H1 (cell line): ENCODE measurements around the gene PCDH9.

Source experiments
- CBX5 ChIP-seq: fragments of 300-800, 300-1000 bp; sonication (generic); IDR thresholded peaks from 2 replicates; pipeline ENCODE4 v1.7.1; 2016; ENCODE audit warnings: antibody characterized with exemption, low read length, low read depth
- CREB1 ChIP-seq: IDR thresholded peaks from 2 replicates; pipeline ENCODE4 v1.6.1; 2012; ENCODE audit warnings: inconsistent platforms
- EGR1 ChIP-seq: IDR thresholded peaks from 2 replicates; pipeline ENCODE4 v1.6.1; 2011; ENCODE audit warnings: low read depth, low read length, borderline replicate concordance
- EP300 ChIP-seq, 2 experiments: IDR thresholded peaks; 1 replicate in 1 of 2; 2 replicates in 1 of 2; pipeline ENCODE4 v1.6.1; 2011 to 2012; ENCODE audit warnings: low read depth in 2 of 2, low read length in 2 of 2, mild to moderate bottlenecking in 2 of 2, borderline replicate concordance in 1 of 2, inconsistent platforms in 1 of 2, moderate library complexity in 1 of 2
- JUND ChIP-seq: IDR thresholded peaks from 2 replicates; pipeline ENCODE4 v1.6.1; 2011; ENCODE audit warnings: mild to moderate bottlenecking, improper control_type of control experiment, low read length
- POLR2A ChIP-seq, 2 experiments: IDR thresholded peaks; 1 replicate in 1 of 2; 2 replicates in 1 of 2; pipeline ENCODE4 v1.6.1; 2011; ENCODE audit warnings: low read depth in 2 of 2, low read length in 2 of 2, mild to moderate bottlenecking in 2 of 2; ENCODE audit errors: control extremely low read depth in 1 of 2
- RAD21 ChIP-seq, 2 experiments: IDR thresholded peaks in 1 of 2; conservative IDR thresholded peaks in 1 of 2; 2 replicates each; pipeline ENCODE4 v1.6.1; 2011; ENCODE audit warnings: low read depth in 2 of 2, low read length in 2 of 2, improper control_type of control experiment in 1 of 2, inconsistent platforms in 1 of 2, mild to moderate bottlenecking in 1 of 2, moderate library complexity in 1 of 2
- RNF2 ChIP-seq: fragments of 200-900, 300-1000 bp; sonication (generic); IDR thresholded peaks from 2 replicates; pipeline ENCODE4 v1.7.1; 2016; ENCODE audit warnings: borderline replicate concordance, low read depth, mild to moderate bottlenecking, antibody characterized with exemption, low read length; ENCODE audit not compliant: poor library complexity, severe bottlenecking; ENCODE audit errors: missing control alignments
- SIN3A ChIP-seq, 2 experiments: IDR thresholded peaks in 1 of 2; conservative IDR thresholded peaks in 1 of 2; 2 replicates each; pipeline ENCODE4 v1.6.1; 2011 to 2012; ENCODE audit warnings: low read length in 2 of 2, improper control_type of control experiment in 1 of 2, low read depth in 1 of 2, mild to moderate bottlenecking in 1 of 2
- SP1 ChIP-seq: IDR thresholded peaks from 2 replicates; pipeline ENCODE4 v1.6.1; 2011; ENCODE audit warnings: low read depth, low read length
- ZNF274 ChIP-seq: IDR thresholded peaks from 2 replicates; pipeline ENCODE4 v1.7.0; 2012; ENCODE audit warnings: low read length, borderline replicate concordance; ENCODE audit errors: extremely low read depth
- TF ChIP-seq, protein P1 (sequence below), 3 experiments: IDR thresholded peaks; 1 replicate in 2 of 3; 2 replicates in 1 of 3; pipeline versions ENCODE4 v1.5.1 to v1.6.1; 2011; ENCODE audit warnings: low read length in 3 of 3, mild to moderate bottlenecking in 3 of 3, inconsistent platforms in 2 of 3, low read depth in 1 of 3, moderate library complexity in 1 of 3; ENCODE audit not compliant: insufficient read depth in 1 of 3; ENCODE audit errors: control extremely low read depth in 1 of 3
- TF ChIP-seq, protein P2 (sequence below): IDR thresholded peaks from 2 replicates; pipeline ENCODE4 v1.6.1; 2012; ENCODE audit warnings: inconsistent platforms

DNA sequence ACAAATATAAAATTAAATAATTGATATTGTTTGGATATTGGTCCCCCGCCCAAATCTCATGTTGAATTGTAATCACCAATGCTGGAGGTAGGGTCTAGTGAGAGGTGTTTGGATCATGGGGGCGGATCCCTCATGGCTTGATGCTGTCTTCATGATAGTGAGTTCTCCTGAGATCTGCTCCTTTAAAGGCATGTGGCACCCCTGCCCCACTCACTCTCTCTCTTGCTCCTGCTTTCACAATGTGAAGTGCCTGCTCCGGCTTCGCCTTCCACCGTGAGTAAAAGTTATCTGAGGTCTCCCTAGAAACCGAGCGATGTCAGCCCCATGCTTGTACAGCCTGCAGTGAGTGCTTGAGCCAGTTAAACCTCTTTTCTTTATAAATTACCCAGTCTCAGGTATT lies 248.2 kb downstream of the PCDH9 start:
- no peak for TF ChIP-seq CBX5
- TF ChIP-seq JUND: no peak
- TF ChIP-seq, protein P1, sequence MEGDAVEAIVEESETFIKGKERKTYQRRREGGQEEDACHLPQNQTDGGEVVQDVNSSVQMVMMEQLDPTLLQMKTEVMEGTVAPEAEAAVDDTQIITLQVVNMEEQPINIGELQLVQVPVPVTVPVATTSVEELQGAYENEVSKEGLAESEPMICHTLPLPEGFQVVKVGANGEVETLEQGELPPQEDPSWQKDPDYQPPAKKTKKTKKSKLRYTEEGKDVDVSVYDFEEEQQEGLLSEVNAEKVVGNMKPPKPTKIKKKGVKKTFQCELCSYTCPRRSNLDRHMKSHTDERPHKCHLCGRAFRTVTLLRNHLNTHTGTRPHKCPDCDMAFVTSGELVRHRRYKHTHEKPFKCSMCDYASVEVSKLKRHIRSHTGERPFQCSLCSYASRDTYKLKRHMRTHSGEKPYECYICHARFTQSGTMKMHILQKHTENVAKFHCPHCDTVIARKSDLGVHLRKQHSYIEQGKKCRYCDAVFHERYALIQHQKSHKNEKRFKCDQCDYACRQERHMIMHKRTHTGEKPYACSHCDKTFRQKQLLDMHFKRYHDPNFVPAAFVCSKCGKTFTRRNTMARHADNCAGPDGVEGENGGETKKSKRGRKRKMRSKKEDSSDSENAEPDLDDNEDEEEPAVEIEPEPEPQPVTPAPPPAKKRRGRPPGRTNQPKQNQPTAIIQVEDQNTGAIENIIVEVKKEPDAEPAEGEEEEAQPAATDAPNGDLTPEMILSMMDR (IDR thresholded peaks at IDR 0.05; ENCODE audit: control extremely low read depth in 1 of 3, insufficient read depth in 1 of 3, low read depth in 1 of 3, low read length in 3 of 3): no peak
- no peak for TF ChIP-seq CREB1
- TF ChIP-seq RAD21 (IDR thresholded peaks at IDR 0.05 in 1 of 2, conservative IDR thresholded peaks at IDR 0.05 in 1 of 2; ENCODE audit: low read depth in 2 of 2, low read length in 2 of 2): no peak
- TF ChIP-seq POLR2A (IDR thresholded peaks at IDR 0.05; ENCODE audit: control extremely low read depth in 1 of 2, low read depth in 2 of 2, low read length in 2 of 2): no peak
- TF ChIP-seq SP1: no peak
- no peak for TF ChIP-seq SIN3A (conservative IDR thresholded peaks at IDR 0.05 in 1 of 2, IDR thresholded peaks at IDR 0.05 in 1 of 2; ENCODE audit: low read depth in 1 of 2, low read length in 2 of 2)
- TF ChIP-seq, protein P2, sequence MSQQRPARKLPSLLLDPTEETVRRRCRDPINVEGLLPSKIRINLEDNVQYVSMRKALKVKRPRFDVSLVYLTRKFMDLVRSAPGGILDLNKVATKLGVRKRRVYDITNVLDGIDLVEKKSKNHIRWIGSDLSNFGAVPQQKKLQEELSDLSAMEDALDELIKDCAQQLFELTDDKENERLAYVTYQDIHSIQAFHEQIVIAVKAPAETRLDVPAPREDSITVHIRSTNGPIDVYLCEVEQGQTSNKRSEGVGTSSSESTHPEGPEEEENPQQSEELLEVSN: no peak
- no peak for TF ChIP-seq RNF2
- TF ChIP-seq EP300 (IDR thresholded peaks at IDR 0.05; ENCODE audit: borderline replicate concordance in 1 of 2, low read depth in 2 of 2, low read length in 2 of 2): no peak
- no peak for TF ChIP-seq ZNF274
- no peak for TF ChIP-seq EGR1
